Dendritic cell treated with granulocyte-macrophage colony-stimulating factor and Interleukin-4, amounts not matched to agents 40 ng/mL and 50 ng/mL, for 4 days (primary cell): ENCODE measurements around the gene CLDN24.
"Not testable (repeated sequence)": the region's sequence is repeated elsewhere in the genome, so short reads cannot be mapped to it uniquely, and the experiment has no call there.

Source experiments
- H3K27ac Mint-ChIP-seq: one replicate; pipeline ENCODE4 v1.8.0; 2022; ENCODE audit warnings: mild to moderate bottlenecking, mixed read lengths
- H3K27me3 Mint-ChIP-seq: one replicate; pipeline ENCODE4 v1.8.0; 2022; ENCODE audit warnings: mild to moderate bottlenecking, mixed read lengths
- H3K36me3 Mint-ChIP-seq: one replicate; pipeline ENCODE4 v1.8.0; 2022; ENCODE audit warnings: low read depth, mixed read lengths
- H3K4me1 Mint-ChIP-seq: one replicate; pipeline ENCODE4 v1.8.0; 2022; ENCODE audit warnings: low read depth, mixed read lengths
- H3K4me3 Mint-ChIP-seq: one replicate; pipeline ENCODE4 v1.8.0; 2022; ENCODE audit warnings: mild to moderate bottlenecking, moderate library complexity, mixed read lengths
- H3K9me3 Mint-ChIP-seq: one replicate; pipeline ENCODE4 v1.8.0; 2022; ENCODE audit warnings: mixed read lengths
- intact Hi-C: fragments of 100-400 bp; cut with micrococcal nuclease; formaldehyde crosslinking; loops from one replicate; pipeline ENCODE4 v1.15.0; 2022

CLDN24 gene

GRCh38 chr4:183337833-183338232, 15.6 kb upstream of the CLDN24 start:
- Mint-ChIP-seq H3K27me3 (peaks cover 25% of the 10 kb centered on the region), H3K4me1 (peaks cover 6% of the 10 kb centered on the region), H3K4me3 (no peak overlapping the region), H3K27ac (no peak overlapping the region), H3K9me3 (no peaks in the 10 kb centered on the region), H3K36me3 (no peaks in the 10 kb centered on the region)
- intact Hi-C loops: no loop called here

GRCh38 chr4:183337349-183337748, 15.1 kb upstream of the CLDN24 start:
- no peaks in the 10 kb centered on the region for H3K36me3 Mint-ChIP-seq
- H3K27me3 Mint-ChIP-seq: peaks cover 23% of the 10 kb centered on the region
- H3K9me3 Mint-ChIP-seq: no peaks in the 10 kb centered on the region
- H3K4me1 Mint-ChIP-seq: peaks cover 5% of the 10 kb centered on the region
- no peak overlapping the region for H3K4me3 Mint-ChIP-seq
- intact Hi-C loops: no loop called here
- no peak overlapping the region for H3K27ac Mint-ChIP-seq

- H3K9me3 Mint-ChIP-seq: no peaks in the 10 kb centered on the region
- H3K27ac Mint-ChIP-seq: no peak overlapping the region
- peaks cover 19% of the 10 kb centered on the region for H3K27me3 Mint-ChIP-seq
- no peak overlapping the region for H3K4me3 Mint-ChIP-seq
- intact Hi-C loops: no loop called here
- peaks cover 5% of the 10 kb centered on the region for H3K4me1 Mint-ChIP-seq
- no peaks in the 10 kb centered on the region for H3K36me3 Mint-ChIP-seq
Measured at GRCh38 chr4:183335369-183335940, 13.2 kb upstream of the CLDN24 start.

- peaks cover 13% of the 10 kb centered on the region for H3K27me3 Mint-ChIP-seq
- H3K4me1 Mint-ChIP-seq: peaks cover 5% of the 10 kb centered on the region
- no peak overlapping the region for H3K27ac Mint-ChIP-seq
- intact Hi-C loops: no loop called here
- H3K9me3 Mint-ChIP-seq: no peaks in the 10 kb centered on the region
- H3K36me3 Mint-ChIP-seq: no peaks in the 10 kb centered on the region
- H3K4me3 Mint-ChIP-seq: no peak overlapping the region
Measured at GRCh38 chr4:183333983-183334382, 11.8 kb upstream of the CLDN24 start.

GRCh38 chr4:183333202-183333601, 11.0 kb upstream of the CLDN24 start:
- H3K4me1 Mint-ChIP-seq: peaks cover 5% of the 10 kb centered on the region
- H3K4me3 Mint-ChIP-seq: no peak overlapping the region
- intact Hi-C loops: no loop called here
- no peaks in the 10 kb centered on the region for H3K9me3 Mint-ChIP-seq
- H3K27me3 Mint-ChIP-seq: peaks cover 13% of the 10 kb centered on the region
- no peak overlapping the region for H3K27ac Mint-ChIP-seq
- H3K36me3 Mint-ChIP-seq: no peaks in the 10 kb centered on the region

- Mint-ChIP-seq H3K27me3 (peaks cover 13% of the 10 kb centered on the region), H3K4me1 (peaks cover 5% of the 10 kb centered on the region), H3K36me3 (no peaks in the 10 kb centered on the region), H3K27ac (no peak overlapping the region), H3K4me3 (no peak overlapping the region), H3K9me3 (no peaks in the 10 kb centered on the region)
- intact Hi-C loops: no loop called here
Measured at GRCh38 chr4:183332447-183332846, 10.2 kb upstream of the CLDN24 start.

- Mint-ChIP-seq H3K9me3 (no peaks in the 10 kb centered on the region), H3K27ac (no peak overlapping the region), H3K27me3 (peaks cover 12% of the 10 kb centered on the region), H3K36me3 (no peaks in the 10 kb centered on the region), H3K4me1 (peaks cover 5% of the 10 kb centered on the region), H3K4me3 (no peak overlapping the region)
- intact Hi-C loops: no loop called here
Measured at GRCh38 chr4:183330841-183331240, 8.6 kb upstream of the CLDN24 start.

GRCh38 chr4:183329954-183330742, 7.9 kb upstream of the CLDN24 start:
- Mint-ChIP-seq H3K9me3 (no peaks in the 10 kb centered on the region), H3K27ac (no peak overlapping the region), H3K4me3 (no peak overlapping the region), H3K27me3 (peaks cover 9% of the 10 kb centered on the region), H3K36me3 (no peaks in the 10 kb centered on the region), H3K4me1 (no peaks in the 10 kb centered on the region)
- intact Hi-C loops: no loop called here

GRCh38 chr4:183329244-183329643, 7.0 kb upstream of the CLDN24 start:
- no peak overlapping the region for H3K4me3 Mint-ChIP-seq
- H3K4me1 Mint-ChIP-seq: no peaks in the 10 kb centered on the region
- intact Hi-C loops: no loop called here

GRCh38 chr4:183328832-183329231, 6.6 kb upstream of the CLDN24 start:
- H3K27ac Mint-ChIP-seq: no peak overlapping the region
- no peaks in the 10 kb centered on the region for H3K9me3 Mint-ChIP-seq
- no peak overlapping the region for H3K4me3 Mint-ChIP-seq
- no peaks in the 10 kb centered on the region for H3K36me3 Mint-ChIP-seq
- H3K27me3 Mint-ChIP-seq: peaks cover 6% of the 10 kb centered on the region
- H3K4me1 Mint-ChIP-seq: no peaks in the 10 kb centered on the region
- intact Hi-C loops: no loop called here

More at GRCh38 chr4:183329244-183329643, 7.0 kb upstream of the CLDN24 start:
- H3K9me3 Mint-ChIP-seq: no peaks in the 10 kb centered on the region
- H3K36me3 Mint-ChIP-seq: no peaks in the 10 kb centered on the region
- no peak overlapping the region for H3K27ac Mint-ChIP-seq
- peaks cover 9% of the 10 kb centered on the region for H3K27me3 Mint-ChIP-seq

- intact Hi-C loops: no loop called here
Measured at GRCh38 chr4:183327827-183328226, 5.6 kb upstream of the CLDN24 start.

GRCh38 chr4:183326853-183327252, 4.6 kb upstream of the CLDN24 start:
- Mint-ChIP-seq H3K27ac (no peak overlapping the region), H3K4me3 (no peak overlapping the region), H3K9me3 (no peaks in the 10 kb centered on the region), H3K27me3 (no peaks in the 10 kb centered on the region), H3K4me1 (no peaks in the 10 kb centered on the region), H3K36me3 (no peaks in the 10 kb centered on the region)
- intact Hi-C loops: no loop called here

More at GRCh38 chr4:183327827-183328226, 5.6 kb upstream of the CLDN24 start:
- Mint-ChIP-seq H3K4me1 (no peaks in the 10 kb centered on the region), H3K36me3 (no peaks in the 10 kb centered on the region), H3K27me3 (peaks cover 3% of the 10 kb centered on the region), H3K9me3 (no peaks in the 10 kb centered on the region), H3K27ac (no peak overlapping the region), H3K4me3 (no peak overlapping the region)

- H3K9me3 Mint-ChIP-seq, intact Hi-C loops, H3K27me3 Mint-ChIP-seq, H3K4me1 Mint-ChIP-seq, H3K27ac Mint-ChIP-seq, H3K4me3 Mint-ChIP-seq, H3K36me3 Mint-ChIP-seq: not testable (repeated sequence)
Measured at GRCh38 chr4:183326387-183326786, 4.2 kb upstream of the CLDN24 start.

- Mint-ChIP-seq H3K4me3 (no peak overlapping the region), H3K9me3 (no peaks in the 10 kb centered on the region), H3K27me3 (no peaks in the 10 kb centered on the region), H3K4me1 (no peaks in the 10 kb centered on the region), H3K36me3 (no peaks in the 10 kb centered on the region), H3K27ac (no peak overlapping the region)
- intact Hi-C loops: no loop called here
Measured at GRCh38 chr4:183324619-183325018, 2.4 kb upstream of the CLDN24 start.

- H3K4me1 Mint-ChIP-seq, H3K4me3 Mint-ChIP-seq, H3K36me3 Mint-ChIP-seq, H3K27ac Mint-ChIP-seq, intact Hi-C loops, H3K9me3 Mint-ChIP-seq, H3K27me3 Mint-ChIP-seq: not testable (repeated sequence)
Measured at GRCh38 chr4:183324056-183324455, 1.8 kb upstream of the CLDN24 start.
